Activated CD4-positive, alpha-beta T cell treated with anti-CD3 and anti-CD28 coated beads, Interleukin-2, amount 10 ng/mL, durations not matched to agents 7 days and 5 days (primary cell): Measurements from ENCODE around the gene SHISAL2A. TPM values are rescaled to one million over a fixed set of nuclear protein-coding genes. Genes with fewer than 3 reads are reported as not detected.
A peak's percentile ranks its signal among the peaks of the same experiment; 100 is the strongest.

Experiments
- CTCF ChIA-PET: fragments of 350-600 bp; sonication (Branson Sonifier 250); formaldehyde crosslinking; loops from one replicate; lab custom pipeline; 2021; ENCODE audit warnings: antibody characterized with exemption; lab: Charles Lee
- POLR2A ChIA-PET: fragments of 350-600 bp; sonication (Branson Sonifier 250); formaldehyde crosslinking; loops from one replicate; lab custom pipeline; 2021; ENCODE audit warnings: antibody characterized with exemption; lab: Charles Lee
- DNase-seq: peaks from one replicate; pipeline ENCODE4 v3.0.0-alpha.2; 2020
- H3K27ac Mint-ChIP-seq: one replicate; pipeline ENCODE4 v1.8.0; 2021; ENCODE audit warnings: mild to moderate bottlenecking, moderate library complexity, mixed read lengths
- H3K27me3 Mint-ChIP-seq: one replicate; pipeline ENCODE4 v1.8.0; 2021; ENCODE audit warnings: mixed read lengths
- H3K36me3 Mint-ChIP-seq: one replicate; pipeline ENCODE4 v1.8.0; 2021; ENCODE audit warnings: low read depth, mixed read lengths
- H3K4me1 Mint-ChIP-seq: one replicate; pipeline ENCODE4 v1.8.0; 2021; ENCODE audit warnings: mixed read lengths
- H3K4me3 Mint-ChIP-seq: one replicate; pipeline ENCODE4 v1.8.0; 2021; ENCODE audit warnings: mild to moderate bottlenecking, moderate library complexity, mixed read lengths
- H3K9me3 Mint-ChIP-seq: one replicate; pipeline ENCODE4 v1.8.0; 2021; ENCODE audit warnings: mixed read lengths
- total RNA-seq, 2 experiments: library from RNA; stranded (reverse); gene quantifications; one replicate each; pipeline ENCODE4 v1.2.3, GENCODE V29; 2021

SHISAL2A gene
- total RNA-seq, result 1 to 10 TPM; 8.2 TPM

- Mint-ChIP-seq H3K27ac (peak within 1 kb of the TSS; percentile 87), H3K9me3 (peaks cover 12% of the 10 kb centered on the region), H3K4me1 (peaks cover 57% of the 10 kb centered on the region), H3K4me3 (peak within 1 kb of the TSS; percentile 73), H3K36me3 (peaks cover 24% of the 10 kb centered on the region), H3K27me3 (peaks cover 5% of the 10 kb centered on the region)
- peak; percentile 56 for DNase-seq
- POLR2A ChIA-PET, result interaction anchor here (0.9 kb wide), 1 partner anchor 80 kb away, joined by 4 read pairs; the partner anchor contains the start of gene TUT4
- CTCF ChIA-PET, result interaction anchor here (1.1 to 1.4 kb wide), 2 partner anchors 12 to 18 kb away, joined by 3 read pairs; no protein-coding TSS in a partner anchor
Measured at GRCh38 chr1:52632732-52633290, at the start of gene SHISAL2A. TSS of gene SHISAL2A (plus strand) at chr1:52633168. CDS start at chr1:52633494, 326 bp downstream.

DNA sequence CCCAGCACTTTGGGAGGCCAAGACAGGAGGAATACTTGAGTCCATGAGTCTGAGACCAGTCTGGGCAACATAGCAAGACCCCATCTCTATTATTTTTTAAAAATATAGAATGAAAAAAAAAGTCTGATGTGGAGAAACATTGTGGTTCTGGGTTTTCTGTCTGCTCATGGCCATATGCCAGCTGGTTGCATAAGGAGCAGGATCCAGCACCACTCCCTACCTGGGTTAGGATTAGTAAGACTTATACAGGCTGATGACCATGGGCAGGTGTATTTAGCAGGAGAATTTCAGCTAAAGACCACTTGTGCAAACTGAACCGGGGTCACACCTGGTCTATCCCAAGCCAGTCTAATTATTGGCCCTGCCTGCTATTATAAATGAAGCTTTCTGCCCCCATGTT lies 47.5 kb upstream of the SHISAL2A start:
- ChIA-PET CTCF (interaction anchor here (0.6 to 1.0 kb wide), 2 partner anchors 14 to 21 kb away, joined by 3 read pairs; no protein-coding TSS in a partner anchor), POLR2A (no interaction called here)
- no peaks in the 10 kb centered on the region for H3K36me3 Mint-ChIP-seq
- no peaks in the 10 kb centered on the region for H3K9me3 Mint-ChIP-seq
- H3K4me1 Mint-ChIP-seq, result no peaks in the 10 kb centered on the region
- H3K4me3 Mint-ChIP-seq, result no peak overlapping the region
- H3K27me3 Mint-ChIP-seq, result no peaks in the 10 kb centered on the region
- no peak overlapping the region for H3K27ac Mint-ChIP-seq
- no peak for DNase-seq

DNA sequence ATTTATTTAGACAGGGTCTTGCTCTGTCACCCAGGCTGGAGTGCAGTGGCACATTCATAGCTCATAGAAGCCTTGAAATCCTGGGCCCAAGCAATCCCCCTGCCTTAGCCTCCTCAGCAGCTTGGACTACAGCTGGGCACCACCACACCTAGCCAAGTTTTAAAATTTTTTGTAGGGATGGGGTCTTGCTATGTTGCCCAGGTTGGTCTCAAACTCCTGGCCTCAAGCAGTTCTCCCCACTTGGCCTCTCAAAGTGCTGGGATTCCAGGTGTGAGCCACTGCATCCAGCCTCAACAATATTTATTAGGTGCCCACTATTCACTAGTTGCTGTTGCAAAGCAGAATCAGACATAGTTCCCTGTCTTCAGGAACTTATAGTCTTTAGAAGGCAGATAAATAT lies 44.9 kb upstream of the SHISAL2A start:
- no peaks in the 10 kb centered on the region for H3K9me3 Mint-ChIP-seq
- ChIA-PET CTCF (no interaction called here), POLR2A (no interaction called here)
- H3K27ac Mint-ChIP-seq, result no peak overlapping the region
- DNase-seq, result no peak
- no peaks in the 10 kb centered on the region for H3K36me3 Mint-ChIP-seq
- H3K4me1 Mint-ChIP-seq, result no peaks in the 10 kb centered on the region
- no peaks in the 10 kb centered on the region for H3K27me3 Mint-ChIP-seq
- no peak overlapping the region for H3K4me3 Mint-ChIP-seq

DNA sequence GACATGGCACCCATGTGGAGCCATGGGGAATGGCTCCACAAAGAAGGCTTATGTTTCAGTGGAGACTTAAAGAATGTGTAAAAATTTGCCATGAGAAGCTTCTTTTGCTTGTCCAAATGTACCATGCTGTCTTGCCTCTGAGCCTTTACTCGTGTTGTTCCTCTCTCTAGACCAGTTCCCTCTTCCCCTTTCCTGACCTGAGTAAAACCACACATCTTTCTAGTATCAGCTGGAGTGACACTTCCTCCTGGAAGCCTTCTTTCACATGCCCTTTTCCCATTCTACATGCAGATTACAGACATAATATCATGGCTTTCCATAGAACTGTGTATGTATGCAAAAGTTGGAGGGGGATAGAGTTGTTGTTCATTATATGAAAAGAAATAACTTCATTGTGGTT lies 44.4 kb upstream of the SHISAL2A start:
- H3K27me3 Mint-ChIP-seq, result no peaks in the 10 kb centered on the region
- no peak overlapping the region for H3K27ac Mint-ChIP-seq
- CTCF ChIA-PET, result no interaction called here

DNA sequence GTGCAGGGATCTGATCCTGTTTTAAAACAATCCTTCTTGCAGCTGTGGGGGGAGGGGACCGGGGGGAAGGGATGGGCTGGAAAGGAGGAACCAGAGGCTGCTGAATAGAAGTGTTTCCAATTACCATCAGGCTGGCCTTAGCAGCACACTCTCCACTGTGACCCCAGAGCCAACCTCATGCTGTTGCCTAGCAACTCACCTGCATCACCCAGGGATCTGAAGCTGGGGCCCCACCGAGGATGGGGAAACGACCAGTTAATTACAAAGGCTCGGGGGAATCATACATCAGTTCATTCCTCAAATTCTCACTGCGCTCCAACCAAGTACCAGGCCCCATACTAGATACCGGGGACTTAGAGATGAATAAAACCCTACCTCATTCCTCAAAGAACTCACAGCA lies 42.7 kb upstream of the SHISAL2A start:
- Mint-ChIP-seq H3K36me3 (no peaks in the 10 kb centered on the region), H3K4me3 (no peak overlapping the region), H3K27me3 (no peaks in the 10 kb centered on the region), H3K4me1 (no peaks in the 10 kb centered on the region), H3K27ac (no peak overlapping the region), H3K9me3 (no peaks in the 10 kb centered on the region)
- ChIA-PET CTCF (interaction anchor here (0.6 kb wide), 1 partner anchor 469 kb away, joined by 3 read pairs; no protein-coding TSS in a partner anchor), POLR2A (no interaction called here)
- no peak for DNase-seq

More for the DNA sequence above, 44.4 kb upstream of the SHISAL2A start:
- no peaks in the 10 kb centered on the region for H3K36me3 Mint-ChIP-seq
- POLR2A ChIA-PET, result no interaction called here
- no peak overlapping the region for H3K4me3 Mint-ChIP-seq
- no peaks in the 10 kb centered on the region for H3K4me1 Mint-ChIP-seq
- H3K9me3 Mint-ChIP-seq, result no peaks in the 10 kb centered on the region
- no peak for DNase-seq

DNA sequence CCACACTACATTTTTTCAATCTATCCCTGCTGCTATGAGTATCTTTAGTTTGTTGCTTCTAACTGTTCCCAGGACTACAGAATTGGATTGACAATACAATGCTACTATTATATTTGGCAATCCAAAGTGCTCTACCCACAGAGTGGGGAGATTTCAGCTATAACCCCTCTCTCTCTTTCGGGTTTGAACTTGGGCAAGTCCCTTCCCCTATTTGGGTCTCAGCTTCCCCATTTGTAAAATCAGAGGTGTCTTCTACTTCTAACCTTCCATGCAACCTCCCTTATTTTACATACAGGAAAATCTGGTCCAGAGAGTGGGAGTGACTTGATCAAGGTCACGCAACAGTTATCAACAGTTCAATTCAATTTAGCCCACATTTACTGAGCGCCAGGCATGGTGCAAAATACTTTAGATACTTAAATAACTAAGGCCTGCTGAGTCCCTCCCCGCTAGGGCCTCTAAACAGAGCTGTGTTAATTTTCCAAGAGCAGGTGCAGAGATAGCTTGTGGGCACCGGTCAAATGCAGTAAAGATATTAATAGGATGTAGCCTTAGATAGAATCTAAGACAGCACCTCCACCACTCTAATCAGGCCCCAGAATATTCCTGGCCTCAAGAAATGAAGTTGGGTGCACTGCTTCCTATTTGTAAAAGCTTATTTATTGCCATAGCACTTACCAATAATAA lies 40.2 kb upstream of the SHISAL2A start:
- Mint-ChIP-seq H3K4me3 (no peak overlapping the region), H3K27me3 (peaks cover 4% of the 10 kb centered on the region), H3K4me1 (no peaks in the 10 kb centered on the region), H3K9me3 (no peaks in the 10 kb centered on the region), H3K36me3 (no peaks in the 10 kb centered on the region), H3K27ac (no peak overlapping the region)
- POLR2A ChIA-PET, result no interaction called here
- DNase-seq, result no peak
- CTCF ChIA-PET, result no interaction called here

DNA sequence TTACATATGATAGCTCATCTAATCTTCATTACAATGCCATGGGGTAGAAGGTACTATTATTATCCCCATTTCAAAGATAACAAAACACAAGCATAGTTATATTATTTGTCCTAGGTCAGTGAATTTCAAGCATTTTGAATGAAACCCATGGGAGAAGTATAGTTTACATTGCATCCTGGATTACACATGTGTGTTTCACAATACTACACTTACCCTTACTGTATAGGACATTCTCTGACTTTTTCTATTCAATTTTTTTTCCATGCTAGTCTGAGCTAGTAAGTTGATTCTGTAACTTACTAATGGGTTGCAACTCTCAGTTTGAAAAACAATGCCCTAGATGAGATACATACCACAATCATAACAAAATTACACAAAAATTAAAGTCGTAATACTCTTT lies 39.5 kb upstream of the SHISAL2A start:
- CTCF ChIA-PET, result interaction anchor here (0.8 to 1.5 kb wide), 2 partner anchors 10 to 16 kb away, joined by 3 to 4 read pairs; no protein-coding TSS in a partner anchor

GRCh38 chr1:52595061-52595460 lies 37.9 kb upstream of the SHISAL2A start:
- Mint-ChIP-seq H3K27ac (no peak overlapping the region), H3K27me3 (peaks cover 4% of the 10 kb centered on the region), H3K9me3 (no peaks in the 10 kb centered on the region), H3K4me1 (no peaks in the 10 kb centered on the region), H3K36me3 (no peaks in the 10 kb centered on the region), H3K4me3 (no peak overlapping the region)
- ChIA-PET CTCF (interaction anchor here (0.5 kb wide), 1 partner anchor 34 kb away, joined by 6 read pairs; no protein-coding TSS in a partner anchor), POLR2A (no interaction called here)
- DNase-seq, result no peak

More for the DNA sequence above, 39.5 kb upstream of the SHISAL2A start:
- no peak for DNase-seq
- peaks cover 4% of the 10 kb centered on the region for H3K27me3 Mint-ChIP-seq
- POLR2A ChIA-PET, result no interaction called here
- no peak overlapping the region for H3K27ac Mint-ChIP-seq
- no peaks in the 10 kb centered on the region for H3K4me1 Mint-ChIP-seq
- H3K9me3 Mint-ChIP-seq, result no peaks in the 10 kb centered on the region
- H3K4me3 Mint-ChIP-seq, result no peak overlapping the region
- H3K36me3 Mint-ChIP-seq, result no peaks in the 10 kb centered on the region

GRCh38 chr1:52597912-52598311 lies 35.1 kb upstream of the SHISAL2A start:
- POLR2A ChIA-PET, result no interaction called here
- H3K27me3 Mint-ChIP-seq, result peaks cover 4% of the 10 kb centered on the region
- CTCF ChIA-PET, result no interaction called here
- peaks cover 5% of the 10 kb centered on the region for H3K36me3 Mint-ChIP-seq
- H3K9me3 Mint-ChIP-seq, result no peaks in the 10 kb centered on the region
- DNase-seq, result no peak
- H3K4me3 Mint-ChIP-seq, result no peak overlapping the region
- H3K27ac Mint-ChIP-seq, result no peak overlapping the region
- peaks cover 15% of the 10 kb centered on the region for H3K4me1 Mint-ChIP-seq

GRCh38 chr1:52598729-52599128 lies 34.2 kb upstream of the SHISAL2A start:
- no peak overlapping the region for H3K27ac Mint-ChIP-seq
- POLR2A ChIA-PET, result no interaction called here
- peaks cover 13% of the 10 kb centered on the region for H3K36me3 Mint-ChIP-seq
- peaks cover 24% of the 10 kb centered on the region for H3K4me1 Mint-ChIP-seq
- CTCF ChIA-PET, result interaction anchor here (0.6 to 0.9 kb wide), 5 partner anchors 13 to 167 kb away, joined by 3 to 4 read pairs (median 3); no protein-coding TSS in a partner anchor
- no peaks in the 10 kb centered on the region for H3K9me3 Mint-ChIP-seq
- H3K27me3 Mint-ChIP-seq, result peaks cover 4% of the 10 kb centered on the region
- H3K4me3 Mint-ChIP-seq, result no peak overlapping the region
- DNase-seq, result no peak

DNA sequence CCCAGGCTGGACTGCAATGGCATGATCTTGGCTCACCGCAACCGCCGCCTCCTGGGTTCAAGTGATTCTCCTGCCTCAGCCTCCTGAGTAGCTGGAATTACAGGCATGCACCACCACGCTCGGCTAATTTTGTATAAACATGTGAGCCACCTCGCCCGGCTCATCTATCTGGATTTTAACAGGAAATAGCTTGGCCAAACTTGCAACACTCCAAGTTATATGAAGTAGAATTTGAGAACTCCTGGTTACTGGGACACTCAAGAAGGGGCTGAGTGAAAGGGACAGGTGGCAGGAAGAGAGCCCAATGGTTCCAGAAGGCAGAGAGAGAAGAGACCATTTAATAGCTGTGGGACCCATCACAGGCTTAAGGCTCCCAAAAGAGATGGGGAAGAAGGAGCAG lies 33.7 kb upstream of the SHISAL2A start:
- Mint-ChIP-seq H3K27me3 (peaks cover 4% of the 10 kb centered on the region), H3K4me3 (no peak overlapping the region), H3K36me3 (peaks cover 17% of the 10 kb centered on the region), H3K27ac (no peak overlapping the region), H3K9me3 (no peaks in the 10 kb centered on the region), H3K4me1 (peaks cover 29% of the 10 kb centered on the region)
- CTCF ChIA-PET, result interaction anchor here (0.6 to 0.9 kb wide), 5 partner anchors 12 to 168 kb away, joined by 3 to 4 read pairs (median 3); no protein-coding TSS in a partner anchor
- no peak for DNase-seq
- POLR2A ChIA-PET, result no interaction called here

DNA sequence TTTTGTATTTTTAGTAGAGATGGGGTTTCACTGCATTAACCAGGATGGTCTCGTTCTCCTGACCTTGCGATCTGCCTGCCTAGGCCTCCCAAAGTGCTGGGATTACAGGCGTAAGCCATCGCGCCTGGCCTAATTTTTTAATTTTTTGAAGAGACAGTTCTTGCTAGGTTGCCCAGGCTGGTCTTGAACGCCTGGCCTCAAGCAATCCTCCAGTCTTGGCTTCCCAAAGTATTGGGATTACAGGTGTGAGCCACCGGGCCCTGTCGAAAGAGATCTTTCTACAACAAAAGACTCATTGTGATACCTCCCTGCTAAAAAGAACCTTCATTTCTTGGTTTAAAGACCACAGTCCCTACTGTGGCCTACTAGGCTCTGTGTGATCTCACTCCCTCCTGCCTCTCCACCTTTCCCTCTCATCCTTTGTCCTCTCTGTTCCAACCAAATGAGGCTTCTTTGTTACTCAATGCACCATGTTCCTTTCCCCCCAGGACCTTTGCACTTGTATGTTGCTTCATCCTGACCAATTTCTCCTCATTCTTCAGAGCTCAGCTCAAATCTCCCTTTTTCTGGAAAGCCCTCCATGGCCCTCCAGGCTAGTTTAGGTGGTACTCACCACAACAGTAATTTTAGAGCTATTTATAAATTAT lies 32.3 kb upstream of the SHISAL2A start:
- Mint-ChIP-seq H3K4me3 (peak overlapping the region; percentile 74), H3K27ac (no peak overlapping the region), H3K36me3 (peaks cover 20% of the 10 kb centered on the region), H3K9me3 (no peaks in the 10 kb centered on the region), H3K4me1 (peaks cover 39% of the 10 kb centered on the region), H3K27me3 (peaks cover 3% of the 10 kb centered on the region)
- no peak for DNase-seq
- CTCF ChIA-PET, result interaction anchor here (1.1 kb wide), 1 partner anchor 85 kb away, joined by 3 read pairs; no protein-coding TSS in a partner anchor
- POLR2A ChIA-PET, result no interaction called here
